Upper lobe of left lung (tissue), 4 donors: Measurements from ENCODE around the gene CTNNA1.

Source experiments
- EP300 ChIP-seq, 4 donors: sonication (generic); formaldehyde crosslinking; IDR thresholded peaks; one replicate each; pipeline ENCODE4 v1.5.1; 2017; ENCODE audit warnings: antibody characterized with exemption in 4 of 4, control low read depth in 2 of 4
- POLR2A ChIP-seq, 4 donors: fragments of 450-650 bp; IDR thresholded peaks; one replicate each; pipeline ENCODE4 v1.5.1; 2016 to 2017; ENCODE audit warnings: antibody characterized with exemption in 4 of 4, mild to moderate bottlenecking in 2 of 4
- POLR2AphosphoS5 ChIP-seq, 2 donors: sonication (generic); formaldehyde crosslinking; IDR thresholded peaks; one replicate each; pipeline ENCODE4 v1.5.1; 2017; ENCODE audit warnings: antibody characterized with exemption in 2 of 2
- TF ChIP-seq, protein P1 (sequence below), 6 experiments: fragments of 450-650 bp in 4 of 6; fragments of 200-600 bp in 2 of 6; sonication (generic) in 2 of 6; IDR thresholded peaks; one replicate each; pipeline ENCODE4 v1.5.1; 2016 to 2019; ENCODE audit warnings: antibody characterized with exemption in 6 of 6

DNA sequence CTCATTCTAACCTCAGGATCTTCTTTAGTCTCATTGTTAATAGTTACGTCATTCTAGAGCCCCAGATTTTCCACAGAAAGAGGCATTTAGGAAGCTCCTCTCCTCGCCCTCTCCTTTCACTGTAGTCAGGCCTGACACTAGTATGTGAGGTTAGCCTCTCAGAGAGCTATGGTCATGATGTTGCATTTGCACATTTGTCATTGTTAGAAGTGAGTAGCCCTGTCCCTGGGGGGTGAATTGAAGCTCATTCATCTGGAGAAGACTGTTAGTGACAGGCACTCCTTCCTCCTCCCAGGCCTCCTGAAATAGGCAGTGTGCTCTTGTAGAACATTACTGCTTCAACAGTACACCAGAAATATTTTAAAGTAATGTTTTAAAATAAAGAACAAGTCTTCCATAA is 148.5 kb downstream of the CTNNA1 start:
- TF ChIP-seq, protein P1, sequence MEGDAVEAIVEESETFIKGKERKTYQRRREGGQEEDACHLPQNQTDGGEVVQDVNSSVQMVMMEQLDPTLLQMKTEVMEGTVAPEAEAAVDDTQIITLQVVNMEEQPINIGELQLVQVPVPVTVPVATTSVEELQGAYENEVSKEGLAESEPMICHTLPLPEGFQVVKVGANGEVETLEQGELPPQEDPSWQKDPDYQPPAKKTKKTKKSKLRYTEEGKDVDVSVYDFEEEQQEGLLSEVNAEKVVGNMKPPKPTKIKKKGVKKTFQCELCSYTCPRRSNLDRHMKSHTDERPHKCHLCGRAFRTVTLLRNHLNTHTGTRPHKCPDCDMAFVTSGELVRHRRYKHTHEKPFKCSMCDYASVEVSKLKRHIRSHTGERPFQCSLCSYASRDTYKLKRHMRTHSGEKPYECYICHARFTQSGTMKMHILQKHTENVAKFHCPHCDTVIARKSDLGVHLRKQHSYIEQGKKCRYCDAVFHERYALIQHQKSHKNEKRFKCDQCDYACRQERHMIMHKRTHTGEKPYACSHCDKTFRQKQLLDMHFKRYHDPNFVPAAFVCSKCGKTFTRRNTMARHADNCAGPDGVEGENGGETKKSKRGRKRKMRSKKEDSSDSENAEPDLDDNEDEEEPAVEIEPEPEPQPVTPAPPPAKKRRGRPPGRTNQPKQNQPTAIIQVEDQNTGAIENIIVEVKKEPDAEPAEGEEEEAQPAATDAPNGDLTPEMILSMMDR (IDR thresholded peaks at IDR 0.05) = no peak
- TF ChIP-seq POLR2A (IDR thresholded peaks at IDR 0.05) (no peak), EP300 (IDR thresholded peaks at IDR 0.05) (no peak), POLR2AphosphoS5 (IDR thresholded peaks at IDR 0.05) (no peak)
